IMR-90 (cell line): ENCODE data around the gene TBX1. TPM values are rescaled to one million over a fixed set of nuclear protein-coding genes. Genes with fewer than 3 reads are reported as not detected.

Source experiments
- ATAC-seq: fragments of 200-7000 bp; cut with Tn5 transposase; 2 replicates; pipeline ENCODE4 v1.9.1; 2020; ENCODE audit warnings: low read depth, mild to moderate bottlenecking, moderate library complexity
- BruUV-seq: library from RNA; stranded (reverse); fragments of 400-500 nt; replicated peaks from 2 replicates; lab custom pipeline; 2021; lab: Mats Ljungman, UMichigan
- CTCF ChIA-PET: fragments of 300-600 bp; formaldehyde crosslinking; extraction: SDS; loops from one replicate; lab custom pipeline; 2021; ENCODE audit warnings: antibody characterized with exemption; lab: Yijun Ruan, JAX
- POLR2A ChIA-PET: fragments of 300-600 bp; sonication (Branson Sonifier 250); formaldehyde crosslinking; loops from one replicate; lab custom pipeline; 2022; ENCODE audit warnings: antibody characterized with exemption; ENCODE audit not compliant: unreplicated experiment; lab: Charles Lee
- DNase-seq: peaks from one replicate; pipeline ENCODE4 v3.0.0; 2013
- H2AFZ ChIP-seq: replicated peaks from 2 replicates; pipeline ENCODE3; 2013; ENCODE audit warnings: low read length, mild to moderate bottlenecking; ENCODE audit not compliant: poor library complexity
- H2AK5ac ChIP-seq: 2 replicates; pipeline ENCODE4 v1.6.1; 2013; ENCODE audit warnings: low read depth, low read length, inconsistent platforms
- H2AK9ac ChIP-seq: replicated peaks from 2 replicates; pipeline ENCODE3; 2013; ENCODE audit warnings: mild to moderate bottlenecking, low read depth, low read length, moderate library complexity; ENCODE audit not compliant: poor library complexity
- H2BK120ac ChIP-seq: 2 replicates; pipeline ENCODE4 v1.6.1; 2013; ENCODE audit warnings: low read depth, low read length, inconsistent platforms
- H2BK15ac ChIP-seq: 3 replicates; pipeline ENCODE4 v1.6.1; 2013; ENCODE audit warnings: low read depth, low read length, inconsistent platforms
- H2BK20ac ChIP-seq: 2 replicates; pipeline ENCODE4 v1.6.1; 2013; ENCODE audit warnings: low read depth, mild to moderate bottlenecking, inconsistent platforms, low read length, moderate library complexity
- H2BK5ac ChIP-seq: 2 replicates; pipeline ENCODE4 v1.6.1; 2013; ENCODE audit warnings: mild to moderate bottlenecking, low read depth, low read length, inconsistent platforms; ENCODE audit not compliant: poor library complexity, severe bottlenecking
- H3K14ac ChIP-seq: replicated peaks from 2 replicates; pipeline ENCODE4 v1.6.1; 2013; ENCODE audit warnings: low read depth, low read length, inconsistent platforms
- H3K18ac ChIP-seq: 2 replicates; pipeline ENCODE4 v1.6.1; 2013; ENCODE audit warnings: low read depth, low read length, control low read depth
- H3K23ac ChIP-seq: 2 replicates; pipeline ENCODE4 v1.6.1; 2013; ENCODE audit warnings: low read depth, low read length, inconsistent platforms
- H3K27ac ChIP-seq: 2 replicates; pipeline ENCODE4 v1.5.1; 2013; ENCODE audit warnings: mild to moderate bottlenecking, control low read depth, low read length; ENCODE audit not compliant: insufficient read depth
- H3K27me3 ChIP-seq: 2 replicates; pipeline ENCODE4 v1.6.1; 2013; ENCODE audit warnings: low read length; ENCODE audit not compliant: control insufficient read depth, insufficient read depth
- H3K36me3 ChIP-seq: 2 replicates; pipeline ENCODE4 v1.6.1; 2013; ENCODE audit warnings: low read length, mixed read lengths; ENCODE audit not compliant: control insufficient read depth, insufficient read depth
- H3K4ac ChIP-seq: 2 replicates; pipeline ENCODE4 v1.6.1; 2013; ENCODE audit warnings: low read depth, low read length, inconsistent platforms
- H3K4me1 ChIP-seq: 2 replicates; pipeline ENCODE4 v1.6.1; 2013; ENCODE audit warnings: low read length, mixed read lengths; ENCODE audit not compliant: control insufficient read depth, insufficient read depth
- H3K4me2 ChIP-seq: 2 replicates; pipeline ENCODE4 v1.6.1; 2013; ENCODE audit warnings: low read depth, mild to moderate bottlenecking, control low read depth, low read length, moderate library complexity
- H3K4me3 ChIP-seq: 2 replicates; pipeline ENCODE4 v1.5.1; 2013; ENCODE audit warnings: low read depth, mild to moderate bottlenecking, control low read depth, low read length, moderate library complexity; ENCODE audit not compliant: insufficient read depth
- H3K56ac ChIP-seq: 2 replicates; pipeline ENCODE4 v1.6.1; 2013; ENCODE audit warnings: low read length, inconsistent platforms; ENCODE audit not compliant: insufficient read depth; ENCODE audit errors: extremely low read depth
- H3K79me1 ChIP-seq, 2 experiments: 2 replicates each; pipeline ENCODE4 v1.6.1; 2013; ENCODE audit warnings: low read length in 2 of 2, inconsistent platforms in 1 of 2, low read depth in 1 of 2
- H3K9ac ChIP-seq: 2 replicates; pipeline ENCODE4 v1.6.1; 2013; ENCODE audit warnings: low read depth, low read length, control low read depth
- H3K9me1 ChIP-seq: 2 replicates; pipeline ENCODE4 v1.6.1; 2013; ENCODE audit warnings: low read length, inconsistent platforms; ENCODE audit not compliant: insufficient read depth
- H3K9me3 ChIP-seq: 2 replicates; pipeline ENCODE4 v1.6.1; 2013; ENCODE audit warnings: low read length; ENCODE audit not compliant: control insufficient read depth, insufficient read depth
- H4K20me1 ChIP-seq: 2 replicates; pipeline ENCODE4 v1.6.1; 2013; ENCODE audit warnings: low read length, inconsistent platforms; ENCODE audit not compliant: insufficient read depth
- H4K5ac ChIP-seq: 2 replicates; pipeline ENCODE4 v1.6.1; 2013; ENCODE audit warnings: mild to moderate bottlenecking, low read depth, low read length, control low read depth
- H4K8ac ChIP-seq, 2 experiments: 2 replicates each; pipeline ENCODE4 v1.6.1; 2013; ENCODE audit warnings: low read depth in 2 of 2, low read length in 2 of 2, control low read depth in 1 of 2, inconsistent platforms in 1 of 2
- H4K91ac ChIP-seq: 2 replicates; pipeline ENCODE4 v1.6.1; 2013; ENCODE audit warnings: low read depth, low read length, inconsistent platforms; ENCODE audit not compliant: insufficient read depth
- BHLHE40 ChIP-seq: fragments of 150-350 bp; IDR thresholded peaks from 2 replicates; pipeline ENCODE4 v1.6.1; 2016; ENCODE audit warnings: mild to moderate bottlenecking, low read depth, low read length
- CEBPB ChIP-seq: IDR thresholded peaks from 2 replicates; pipeline ENCODE4 v1.6.1; 2012; ENCODE audit warnings: low read depth, low read length, improper control_type of control experiment
- CHD1 ChIP-seq: IDR thresholded peaks from 2 replicates; pipeline ENCODE4 v1.6.1; 2012; ENCODE audit warnings: low read depth, low read length, improper control_type of control experiment
- MAZ ChIP-seq: IDR thresholded peaks from 2 replicates; pipeline ENCODE4 v1.6.1; 2012; ENCODE audit warnings: low read depth, mild to moderate bottlenecking, low read length, improper control_type of control experiment, moderate library complexity, borderline replicate concordance
- NFE2L2 ChIP-seq: fragments of 150-350 bp; IDR thresholded peaks from 2 replicates; pipeline ENCODE4 v1.6.1; 2016; ENCODE audit warnings: low read depth, mild to moderate bottlenecking, low read length
- RCOR1 ChIP-seq: IDR thresholded peaks from 2 replicates; pipeline ENCODE4 v1.6.1; 2012; ENCODE audit warnings: mild to moderate bottlenecking, low read length, improper control_type of control experiment; ENCODE audit not compliant: insufficient replicate concordance
- USF2 ChIP-seq: fragments of 150-350 bp; IDR thresholded peaks from 2 replicates; pipeline ENCODE4 v1.6.1; 2017; ENCODE audit warnings: mild to moderate bottlenecking, antibody characterized with exemption, low read length, low read depth
- WGBS, 2 experiments: methylation state at CpG; one replicate each; pipeline versions ENCODE4 v1.1.5 to v1.1.7; 2013; ENCODE audit warnings: missing lambda C conversion rate in 2 of 2; ENCODE audit not compliant: insufficient read length in 1 of 2; ENCODE audit errors: extremely low coverage in 2 of 2; 5-methylcytosine and 5-hydroxymethylcytosine counted together
- dilution Hi-C: fragments of 300-500 bp; cut with HindIII; formaldehyde crosslinking; loops from one replicate; pipeline ENCODE4 v1.14.3; 2018; ENCODE audit warnings: low sequenced_read_pairs; ENCODE audit not compliant: unreplicated experiment
- in situ Hi-C: fragments of 300-500 bp; cut with MboI; formaldehyde crosslinking; loops from 3 replicates; pipeline ENCODE4 v1.14.3; 2019; ENCODE audit warnings: low sequenced_read_pairs, inconsistent platforms, mixed read lengths
- intact Hi-C: fragments of 100-400 bp; cut with micrococcal nuclease; formaldehyde crosslinking; loops from 2 replicates; pipeline ENCODE4 v1.10.0; 2022
- polyA plus RNA-seq, 3 experiments: library from polyadenylated mRNA; depleted of rRNA; stranded (reverse); fragments of >200 nt; gene quantifications; 2 replicates each; pipeline ENCODE4 v1.2.3, GENCODE V29; 2012; ENCODE audit warnings: low replicate concordance in 1 of 3
- total RNA-seq: library from RNA; depleted of rRNA; stranded (reverse); fragments of >200 nt; gene quantifications from 2 replicates; pipeline ENCODE4 v1.2.3, GENCODE V29; 2012
- TF ChIP-seq, protein P1 (sequence below): fragments of 150-350 bp; IDR thresholded peaks from 2 replicates; pipeline ENCODE4 v1.6.1; 2016; ENCODE audit warnings: low read depth, mild to moderate bottlenecking, low read length, moderate library complexity, borderline replicate concordance

Gene TBX1
- total and polyA plus RNA-seq, 2 of the 4 experiments (the other 2 are of a cell fraction) = 0.03 TPM; not detected in 1

GRCh38 chr22:19716829-19717105, 43.8 kb upstream of the TBX1 start (continued):
- TF ChIP-seq NFE2L2 = no peak
- TF ChIP-seq MAZ = no peak
- TF ChIP-seq CHD1 = no peak

DNA sequence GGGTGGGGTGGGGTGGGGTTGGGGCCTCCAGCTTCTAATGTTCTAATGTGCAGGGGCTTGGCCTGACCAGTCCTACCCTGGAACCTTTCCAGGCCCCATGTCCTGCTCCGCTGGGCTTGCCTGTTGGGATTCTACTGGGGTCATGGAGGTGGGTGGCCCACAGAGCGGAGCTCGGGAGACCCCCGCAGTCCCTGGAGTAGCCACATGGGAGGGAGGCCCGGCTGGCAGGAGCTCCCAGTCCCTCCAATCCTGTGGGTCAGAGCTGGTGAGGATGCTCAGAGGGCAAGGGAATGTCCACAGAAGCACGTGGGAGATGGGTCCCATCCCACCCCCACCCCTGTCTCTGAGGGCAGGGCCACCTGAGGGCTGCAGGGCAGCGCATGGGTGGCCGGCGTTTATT, 43.4 kb upstream of the TBX1 start:
- no peak overlapping the region for H2AFZ ChIP-seq
- intact Hi-C loops = no loop called here

More for the DNA sequence above, 43.4 kb upstream of the TBX1 start:
- ATAC-seq (no peak), DNase-seq (no peak)
- Histone ChIP-seq H3K79me1 (peaks cover 0 to 4% of the 10 kb centered on the region in 2 experiments; a peak in 1 of 4 replicates), H4K91ac (no peak overlapping the region), H3K4me1 (peaks cover 15% of the 10 kb centered on the region), H3K4me3 (no peak overlapping the region), H3K9ac (no peak overlapping the region), H2BK15ac (no peak overlapping the region), H4K20me1 (no peaks in the 10 kb centered on the region), H2BK5ac (no peak overlapping the region), H3K9me1 (peaks cover 7% of the 10 kb centered on the region), H3K27ac (no peak overlapping the region), H2BK20ac (no peak overlapping the region), H3K4ac (no peak overlapping the region), H3K14ac (no peak overlapping the region), H2BK120ac (no peak overlapping the region), H3K18ac (no peak overlapping the region), H3K23ac (no peak overlapping the region), H2AK9ac (no peak overlapping the region), H4K5ac (no peak overlapping the region), H3K4me2 (no peak overlapping the region), H3K56ac (no peak overlapping the region), H3K27me3 (peaks cover 18% of the 10 kb centered on the region), H3K36me3 (peaks cover 12% of the 10 kb centered on the region), H2AK5ac (no peak overlapping the region), H4K8ac (no peak overlapping the region), H3K9me3 (no peaks in the 10 kb centered on the region)
- in situ Hi-C loops = no loop called here
- TF ChIP-seq RCOR1 (no peak), CHD1 (no peak), USF2 (no peak), BHLHE40 (no peak), CEBPB (no peak)
- TF ChIP-seq, protein P1, sequence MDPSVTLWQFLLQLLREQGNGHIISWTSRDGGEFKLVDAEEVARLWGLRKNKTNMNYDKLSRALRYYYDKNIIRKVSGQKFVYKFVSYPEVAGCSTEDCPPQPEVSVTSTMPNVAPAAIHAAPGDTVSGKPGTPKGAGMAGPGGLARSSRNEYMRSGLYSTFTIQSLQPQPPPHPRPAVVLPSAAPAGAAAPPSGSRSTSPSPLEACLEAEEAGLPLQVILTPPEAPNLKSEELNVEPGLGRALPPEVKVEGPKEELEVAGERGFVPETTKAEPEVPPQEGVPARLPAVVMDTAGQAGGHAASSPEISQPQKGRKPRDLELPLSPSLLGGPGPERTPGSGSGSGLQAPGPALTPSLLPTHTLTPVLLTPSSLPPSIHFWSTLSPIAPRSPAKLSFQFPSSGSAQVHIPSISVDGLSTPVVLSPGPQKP = no peak
- dilution Hi-C loops = no loop called here
- no TSS peak for BruUV-seq
- CTCF ChIA-PET = interaction anchor here (1.0 kb wide), 1 partner anchor 85 kb away, joined by 3 read pairs; no protein-coding TSS in a partner anchor
- POLR2A ChIA-PET = no interaction called here
- no CpG with 5 or more reads among the region's 9 CpGs for WGBS, 2 experiments
